DLD1 (cell line): ENCODE results near the gene TMEM255B.
"Not testable (repeated sequence)": the region's sequence is repeated elsewhere in the genome, so short reads cannot be mapped to it uniquely, and the experiment has no call there.

Experiments
- in situ Hi-C: cut with HindIII; loops from 2 replicates; pipeline ENCODE4 v1.10.0; 2017; ENCODE audit warnings: low sequenced_read_pairs

The TMEM255B gene

GRCh38 chr13:113831061-113831460 lies 72.0 kb downstream of the TMEM255B start:
- in situ Hi-C loops, result no loop called here

DNA sequence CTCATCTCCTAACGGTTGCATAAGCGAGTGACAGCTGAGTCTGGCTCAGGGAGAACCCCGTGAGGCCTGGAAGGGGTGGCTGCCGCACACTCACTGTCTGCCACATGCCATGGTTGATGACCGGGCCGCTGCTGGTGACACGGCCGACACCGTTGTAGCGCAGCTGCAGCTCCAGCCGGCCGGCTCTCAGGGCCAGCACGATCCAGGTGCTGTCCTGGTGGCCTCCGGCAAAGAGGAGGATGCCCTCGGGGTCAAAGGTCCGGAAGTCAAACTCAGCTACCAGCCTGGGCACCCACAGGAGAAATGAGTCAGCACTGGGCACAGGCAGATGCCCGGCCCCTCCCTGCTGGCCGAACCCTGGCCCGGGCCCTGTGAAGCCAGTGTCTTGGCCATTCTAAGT lies 73.2 kb downstream of the TMEM255B start:
- in situ Hi-C loops, result no loop called here

DNA sequence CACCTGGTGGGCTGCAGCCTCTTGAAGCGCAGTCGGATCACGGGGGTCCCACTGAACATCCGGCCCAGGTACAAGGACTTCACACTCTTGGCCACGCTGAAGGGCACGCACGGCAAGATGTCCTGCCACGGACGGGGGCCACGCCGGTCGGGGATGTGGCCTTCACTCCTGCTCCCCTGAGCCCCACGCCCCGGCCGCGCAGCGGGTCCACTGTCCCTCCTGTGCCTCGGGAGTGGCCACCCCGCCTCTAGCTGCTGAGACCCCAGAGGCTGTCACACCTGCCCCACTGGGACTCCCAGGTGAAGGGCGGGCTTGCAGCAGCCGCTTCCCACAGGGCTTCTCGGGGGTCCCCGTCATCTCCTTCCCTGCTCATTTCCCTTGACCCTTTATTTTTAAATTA lies 73.6 kb downstream of the TMEM255B start:
- in situ Hi-C loops, result no loop called here

GRCh38 chr13:113833111-113833830 lies 74.2 kb downstream of the TMEM255B start:
- in situ Hi-C loops, result no loop called here

DNA sequence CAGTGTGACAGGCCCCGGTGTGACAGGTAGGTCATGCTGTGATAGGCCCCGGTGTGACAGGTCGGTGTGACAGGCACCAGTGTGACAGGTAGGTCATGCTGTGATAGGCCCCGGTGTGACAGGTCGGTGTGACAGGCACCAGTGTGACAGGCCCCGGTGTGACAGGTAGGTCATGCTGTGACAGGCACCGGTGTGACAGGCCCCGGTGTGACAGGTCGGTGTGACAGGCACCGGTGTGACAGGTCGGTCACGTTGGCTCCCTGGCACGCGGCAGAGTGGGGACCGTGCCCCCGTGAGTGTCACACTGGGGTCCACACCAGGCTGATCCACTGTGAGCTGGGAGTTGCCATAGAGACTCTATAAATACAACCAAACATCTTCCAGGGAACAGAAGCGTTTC lies 75.0 kb downstream of the TMEM255B start:
- in situ Hi-C loops, result not testable (repeated sequence)

- in situ Hi-C loops, result no loop called here
Measured at GRCh38 chr13:113834496-113835200, 75.6 kb downstream of the TMEM255B start.

GRCh38 chr13:113835461-113836270 lies 76.6 kb downstream of the TMEM255B start:
- in situ Hi-C loops, result no loop called here

DNA sequence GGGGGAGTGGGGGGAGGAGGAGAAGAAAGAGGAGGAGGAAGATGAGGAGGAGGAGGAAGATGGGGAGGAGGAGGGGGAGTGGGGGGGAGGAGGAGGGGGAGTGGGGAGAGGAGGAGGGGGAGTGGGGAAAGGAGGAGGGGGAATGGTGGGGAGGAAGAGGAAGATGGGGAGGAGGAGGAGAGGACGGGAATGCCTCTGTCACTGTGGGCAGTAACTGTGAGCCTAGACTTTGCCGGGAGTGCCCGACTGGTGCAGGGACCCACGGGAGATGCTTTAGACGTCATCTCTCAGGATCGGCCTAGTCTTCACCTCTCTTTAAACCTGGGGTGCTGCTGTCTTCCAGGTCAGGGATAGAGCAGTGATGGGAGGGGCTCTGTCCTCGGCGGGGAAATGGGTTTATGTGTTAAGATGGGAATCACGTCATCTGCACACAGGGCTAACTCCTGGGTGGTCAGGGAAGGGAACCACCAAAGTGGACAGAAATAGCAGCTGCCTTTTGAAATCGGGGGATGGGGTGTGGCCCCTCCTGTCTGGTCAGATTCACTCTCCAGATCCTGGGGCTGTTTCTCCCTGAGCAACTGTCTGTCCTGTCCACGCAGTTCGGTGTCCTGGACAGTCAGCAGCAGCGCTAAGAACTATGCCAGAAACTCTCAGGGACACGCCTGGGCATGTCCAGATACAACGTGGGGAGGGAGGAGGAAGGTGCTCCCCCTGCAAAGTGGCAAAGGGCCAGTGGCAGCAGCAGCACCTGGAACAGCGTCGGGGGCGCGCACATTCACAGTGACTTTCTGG lies 77.9 kb downstream of the TMEM255B start:
- in situ Hi-C loops, result no loop called here

GRCh38 chr13:113837560-113838355 lies 78.7 kb downstream of the TMEM255B start:
- in situ Hi-C loops, result no loop called here

GRCh38 chr13:113838711-113839201 lies 79.7 kb downstream of the TMEM255B start:
- in situ Hi-C loops, result no loop called here

- in situ Hi-C loops, result no loop called here
Measured at GRCh38 chr13:113839536-113840204, 80.6 kb downstream of the TMEM255B start.

GRCh38 chr13:113840541-113841352 lies 81.7 kb downstream of the TMEM255B start:
- in situ Hi-C loops, result no loop called here

- in situ Hi-C loops, result no loop called here
Measured at GRCh38 chr13:113841353-113841650, 82.3 kb downstream of the TMEM255B start.

DNA sequence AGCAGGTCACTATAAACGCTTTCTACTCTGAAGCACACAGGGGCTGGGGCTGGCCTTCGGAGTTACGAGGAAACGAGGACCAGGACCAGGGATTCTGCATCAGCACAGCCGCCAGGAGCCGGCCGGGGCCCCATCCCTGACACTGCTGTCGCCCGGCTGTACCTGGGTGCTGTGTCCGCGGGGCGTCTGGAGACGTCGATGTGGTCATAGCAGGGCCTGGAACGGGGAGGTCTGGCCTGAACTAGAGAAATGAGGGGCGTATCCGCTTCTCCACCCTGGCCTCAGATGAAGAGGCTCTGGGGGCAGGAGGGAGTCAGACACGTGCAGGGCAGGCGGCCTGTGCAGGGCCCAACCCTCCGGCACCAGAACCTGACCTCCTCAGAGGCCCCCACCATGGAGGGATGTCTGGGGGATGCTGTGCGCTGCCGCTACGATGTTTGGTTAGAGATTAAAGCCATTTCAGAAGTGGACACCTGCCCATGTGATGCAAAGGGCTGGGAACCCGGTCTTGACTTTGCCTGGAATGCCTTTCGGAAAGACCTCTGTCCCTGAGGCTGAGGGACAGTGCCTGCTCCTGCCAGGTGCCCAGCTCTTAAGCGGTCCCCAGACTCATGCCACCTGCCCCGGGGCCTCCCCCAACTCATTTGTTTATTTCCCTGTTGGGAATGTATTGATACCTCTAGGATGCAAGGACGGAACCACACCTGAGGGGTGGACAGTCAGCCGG lies 83.5 kb downstream of the TMEM255B start:
- in situ Hi-C loops, result no loop called here

DNA sequence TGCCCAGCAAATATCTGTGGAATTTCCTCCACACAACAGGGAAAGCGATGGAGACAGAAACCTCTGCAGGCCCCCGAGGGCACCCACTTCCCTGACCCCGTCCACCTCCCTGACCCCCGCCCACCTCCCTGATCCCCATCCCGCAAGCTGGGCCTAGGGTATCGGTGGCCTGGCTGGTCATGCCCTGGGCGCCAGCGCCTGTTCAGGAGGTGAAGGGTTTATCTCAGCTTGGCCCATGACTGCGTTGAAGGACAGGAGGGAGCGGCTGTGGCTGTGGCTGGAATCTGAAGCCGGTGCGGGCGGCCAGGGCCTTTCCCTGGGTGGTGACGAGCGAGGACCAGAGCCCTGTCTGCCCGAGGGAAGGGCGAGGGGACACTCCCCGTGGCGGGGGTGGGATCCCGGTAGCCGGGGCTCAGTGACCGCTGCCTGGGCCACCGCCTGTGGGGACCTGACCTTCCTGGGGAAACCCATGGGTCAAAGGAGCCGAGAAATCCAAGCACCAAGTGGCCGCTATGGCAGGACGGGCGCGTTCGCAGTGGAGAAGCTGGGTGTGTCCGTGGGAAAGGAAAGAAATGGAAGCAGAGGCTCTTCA lies 84.1 kb downstream of the TMEM255B start:
- in situ Hi-C loops, result no loop called here

DNA sequence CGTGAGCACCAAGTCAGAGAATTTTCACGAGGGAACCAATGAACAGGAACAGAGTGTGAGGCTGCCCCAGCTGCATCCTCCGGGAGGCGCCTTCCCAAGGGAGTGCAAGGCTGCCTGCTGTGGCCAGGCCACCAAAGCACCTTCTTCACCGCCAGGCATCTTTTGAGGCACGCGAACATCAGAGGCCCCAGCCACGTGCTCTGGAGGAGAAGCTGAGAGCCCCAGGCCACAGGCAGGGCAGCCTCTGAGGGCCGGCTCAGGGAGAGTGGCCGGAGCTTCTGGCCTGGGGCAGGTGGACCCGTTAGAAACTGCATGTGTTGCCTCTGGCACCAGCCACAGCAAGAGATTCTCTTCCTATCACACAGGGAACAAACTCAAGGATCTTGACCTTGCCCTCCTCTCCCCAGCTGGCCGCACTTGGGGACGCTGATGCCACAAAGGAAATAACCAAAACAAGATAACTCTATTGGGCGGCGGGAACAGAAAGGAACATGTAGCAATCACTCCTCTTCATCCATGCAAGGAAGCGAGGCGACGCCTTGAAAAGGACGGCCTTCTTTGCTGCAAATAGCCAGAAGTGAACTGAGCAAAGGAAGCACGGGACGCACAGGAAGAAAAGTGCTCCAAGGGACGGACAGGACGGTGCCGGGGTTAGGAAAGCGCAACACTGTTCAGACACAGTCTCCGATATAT lies 85.0 kb downstream of the TMEM255B start:
- in situ Hi-C loops, result no loop called here

GRCh38 chr13:113845055-113845454 lies 86.0 kb downstream of the TMEM255B start:
- in situ Hi-C loops, result no loop called here
